ENCODE results near the gene FNDC3B. TPM values are rescaled to one million over a fixed set of nuclear protein-coding genes. Genes with fewer than 3 reads are reported as not detected.

The FNDC3B gene
- total and polyA plus RNA-seq, 9 of the 15 experiments (the other 6 are each of a cell fraction or from before 2014, with no cell fraction given): 7.0 to 35.8 (median 16.2) TPM

GRCh38 chr3:172174513-172175253 is 135.3 kb downstream of the FNDC3B start:
- TF ChIP-seq KHSRP (IDR thresholded peaks at IDR 0.05) (no peak), GTF2E2 (tag; IDR thresholded peaks at IDR 0.05) (no peak), NCOA6 (IDR thresholded peaks at IDR 0.05) (no peak), RBM25 (IDR thresholded peaks at IDR 0.05; ENCODE audit: low read depth, low read length, severe bottlenecking) (no peak), RBM22 (IDR thresholded peaks at IDR 0.05; ENCODE audit: low read depth, low read length, poor library complexity, severe bottlenecking) (peak; percentile 31)
- TF ChIP-seq, protein P1, sequence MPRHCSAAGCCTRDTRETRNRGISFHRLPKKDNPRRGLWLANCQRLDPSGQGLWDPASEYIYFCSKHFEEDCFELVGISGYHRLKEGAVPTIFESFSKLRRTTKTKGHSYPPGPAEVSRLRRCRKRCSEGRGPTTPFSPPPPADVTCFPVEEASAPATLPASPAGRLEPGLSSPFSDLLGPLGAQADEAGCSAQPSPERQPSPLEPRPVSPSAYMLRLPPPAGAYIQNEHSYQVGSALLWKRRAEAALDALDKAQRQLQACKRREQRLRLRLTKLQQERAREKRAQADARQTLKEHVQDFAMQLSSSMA (CRISPR knock-in tag; IDR thresholded peaks at IDR 0.05): no peak
- peak overlapping the region; percentile 24; the same call in 1 of the 3 replicates for H3K27ac ChIP-seq (ENCODE audit: extremely low read depth, low read depth, low read length)
- no peak overlapping the region for H2AFZ ChIP-seq (ENCODE audit: low read depth, low read length)
- no peak overlapping the region for H3K4me3 ChIP-seq
- no peaks in the 10 kb centered on the region for H3K9me1 ChIP-seq (ENCODE audit: control insufficient read depth, insufficient read depth, low read length)
- BruUV-seq (replicated peaks): no TSS peak
- FAIRE-seq (no peak), DNase-seq (ENCODE audit: extremely low read depth in 1 of 4, low spot score in 3 of 4) (no peak), ATAC-seq (no peak)
- in situ Hi-C loops (cut with MboI) (no loop called here), intact Hi-C loops (cut with micrococcal nuclease) (no loop called here)
- ChIA-PET POLR2A (no interaction called here), CTCF (ENCODE audit: low intra/inter-chr PET ratio) (no interaction called here)
- no peaks in the 10 kb centered on the region for H3K27me3 ChIP-seq (ENCODE audit: control insufficient read depth in 2 of 2, insufficient read depth in 2 of 2, low read length in 2 of 2)
- WGBS (ENCODE audit: insufficient coverage, low coverage, missing lambda C conversion rate): 68% methylated on average over 7 of the region's 7 CpGs
- peaks cover 44% of the 10 kb centered on the region for H3K79me2 ChIP-seq (ENCODE audit: control insufficient read depth, insufficient read depth, low read length)
- H3K4me1 ChIP-seq (replicated peaks in 1 of 2; ENCODE audit: control insufficient read depth in 2 of 2, insufficient read depth in 2 of 2, low read length in 2 of 2): peaks cover 0 to 5% of the 10 kb centered on the region in 2 experiments; a peak in 4 of 5 replicates
- H3K4me2 ChIP-seq (ENCODE audit: insufficient read depth, low read length): no peak overlapping the region
- peaks cover 5% of the 10 kb centered on the region; the same call in 2 of the 3 replicates for H3K36me3 ChIP-seq (ENCODE audit: control insufficient read depth, insufficient read depth, low read length)
- no peaks in the 10 kb centered on the region for H3K9me3 ChIP-seq (replicated peaks; ENCODE audit: control insufficient read depth, insufficient read depth, low read depth, low read length)
- H4K20me1 ChIP-seq (replicated peaks; ENCODE audit: control insufficient read depth, insufficient read depth, low read length): no peaks in the 10 kb centered on the region
- H3K9ac ChIP-seq (ENCODE audit: insufficient read depth in 1 of 2, low read depth in 2 of 2, low read length in 2 of 2): no peak overlapping the region
